ENCODE data around the gene HEBP2. TPM values are rescaled to one million over a fixed set of nuclear protein-coding genes. Genes with fewer than 3 reads are reported as not detected.

The HEBP2 gene
- total and polyA plus RNA-seq, 2 experiments from 2014 or later = 25.6 to 118 TPM

- DNase-seq (ENCODE audit: low spot score) = no peak
- H3K4me1 ChIP-seq (ENCODE audit: insufficient read depth) = peaks cover 25% of the 10 kb centered on the region
- no peaks in the 10 kb centered on the region for H4K20me1 ChIP-seq (replicated peaks; ENCODE audit: insufficient read depth)
- no peak overlapping the region for H3K27ac ChIP-seq (ENCODE audit: low read depth)
- peaks cover under 1% of the 10 kb centered on the region for H3K27me3 Mint-ChIP-seq (ENCODE audit: insufficient read depth, low read depth, poor library complexity)
- H3K27ac Mint-ChIP-seq = no peak overlapping the region
- no peak for ATAC-seq
- no peaks in the 10 kb centered on the region for H3K27me3 ChIP-seq (ENCODE audit: insufficient read depth)
- H2AFZ ChIP-seq = 0 out of 2 replicates have a peak overlapping the region, but pooled peaks have one; percentile 15
- H3K4me3 Mint-ChIP-seq = no peak overlapping the region
- no peaks in the 10 kb centered on the region for H3K36me3 ChIP-seq (ENCODE audit: insufficient read depth)
- no peak overlapping the region for H3K4me3 ChIP-seq
- TF ChIP-seq EZH2phosphoT487 (IDR thresholded peaks at IDR 0.05; ENCODE audit: unreplicated experiment) = no peak
- TF ChIP-seq CTCF (conservative IDR thresholded peaks at IDR 0.05; ENCODE audit: low read depth in 2 of 2) = no peak
- TF ChIP-seq ZNF331 (CRISPR knock-in tag; IDR thresholded peaks at IDR 0.05; ENCODE audit: low read depth) = no peak
- TF ChIP-seq EZH2 (IDR thresholded peaks at IDR 0.05; ENCODE audit: low read depth, unreplicated experiment) = no peak
- no peak for TF ChIP-seq STAT1 (IDR thresholded peaks at IDR 0.05; ENCODE audit: unreplicated experiment)
- TF ChIP-seq, protein P1, sequence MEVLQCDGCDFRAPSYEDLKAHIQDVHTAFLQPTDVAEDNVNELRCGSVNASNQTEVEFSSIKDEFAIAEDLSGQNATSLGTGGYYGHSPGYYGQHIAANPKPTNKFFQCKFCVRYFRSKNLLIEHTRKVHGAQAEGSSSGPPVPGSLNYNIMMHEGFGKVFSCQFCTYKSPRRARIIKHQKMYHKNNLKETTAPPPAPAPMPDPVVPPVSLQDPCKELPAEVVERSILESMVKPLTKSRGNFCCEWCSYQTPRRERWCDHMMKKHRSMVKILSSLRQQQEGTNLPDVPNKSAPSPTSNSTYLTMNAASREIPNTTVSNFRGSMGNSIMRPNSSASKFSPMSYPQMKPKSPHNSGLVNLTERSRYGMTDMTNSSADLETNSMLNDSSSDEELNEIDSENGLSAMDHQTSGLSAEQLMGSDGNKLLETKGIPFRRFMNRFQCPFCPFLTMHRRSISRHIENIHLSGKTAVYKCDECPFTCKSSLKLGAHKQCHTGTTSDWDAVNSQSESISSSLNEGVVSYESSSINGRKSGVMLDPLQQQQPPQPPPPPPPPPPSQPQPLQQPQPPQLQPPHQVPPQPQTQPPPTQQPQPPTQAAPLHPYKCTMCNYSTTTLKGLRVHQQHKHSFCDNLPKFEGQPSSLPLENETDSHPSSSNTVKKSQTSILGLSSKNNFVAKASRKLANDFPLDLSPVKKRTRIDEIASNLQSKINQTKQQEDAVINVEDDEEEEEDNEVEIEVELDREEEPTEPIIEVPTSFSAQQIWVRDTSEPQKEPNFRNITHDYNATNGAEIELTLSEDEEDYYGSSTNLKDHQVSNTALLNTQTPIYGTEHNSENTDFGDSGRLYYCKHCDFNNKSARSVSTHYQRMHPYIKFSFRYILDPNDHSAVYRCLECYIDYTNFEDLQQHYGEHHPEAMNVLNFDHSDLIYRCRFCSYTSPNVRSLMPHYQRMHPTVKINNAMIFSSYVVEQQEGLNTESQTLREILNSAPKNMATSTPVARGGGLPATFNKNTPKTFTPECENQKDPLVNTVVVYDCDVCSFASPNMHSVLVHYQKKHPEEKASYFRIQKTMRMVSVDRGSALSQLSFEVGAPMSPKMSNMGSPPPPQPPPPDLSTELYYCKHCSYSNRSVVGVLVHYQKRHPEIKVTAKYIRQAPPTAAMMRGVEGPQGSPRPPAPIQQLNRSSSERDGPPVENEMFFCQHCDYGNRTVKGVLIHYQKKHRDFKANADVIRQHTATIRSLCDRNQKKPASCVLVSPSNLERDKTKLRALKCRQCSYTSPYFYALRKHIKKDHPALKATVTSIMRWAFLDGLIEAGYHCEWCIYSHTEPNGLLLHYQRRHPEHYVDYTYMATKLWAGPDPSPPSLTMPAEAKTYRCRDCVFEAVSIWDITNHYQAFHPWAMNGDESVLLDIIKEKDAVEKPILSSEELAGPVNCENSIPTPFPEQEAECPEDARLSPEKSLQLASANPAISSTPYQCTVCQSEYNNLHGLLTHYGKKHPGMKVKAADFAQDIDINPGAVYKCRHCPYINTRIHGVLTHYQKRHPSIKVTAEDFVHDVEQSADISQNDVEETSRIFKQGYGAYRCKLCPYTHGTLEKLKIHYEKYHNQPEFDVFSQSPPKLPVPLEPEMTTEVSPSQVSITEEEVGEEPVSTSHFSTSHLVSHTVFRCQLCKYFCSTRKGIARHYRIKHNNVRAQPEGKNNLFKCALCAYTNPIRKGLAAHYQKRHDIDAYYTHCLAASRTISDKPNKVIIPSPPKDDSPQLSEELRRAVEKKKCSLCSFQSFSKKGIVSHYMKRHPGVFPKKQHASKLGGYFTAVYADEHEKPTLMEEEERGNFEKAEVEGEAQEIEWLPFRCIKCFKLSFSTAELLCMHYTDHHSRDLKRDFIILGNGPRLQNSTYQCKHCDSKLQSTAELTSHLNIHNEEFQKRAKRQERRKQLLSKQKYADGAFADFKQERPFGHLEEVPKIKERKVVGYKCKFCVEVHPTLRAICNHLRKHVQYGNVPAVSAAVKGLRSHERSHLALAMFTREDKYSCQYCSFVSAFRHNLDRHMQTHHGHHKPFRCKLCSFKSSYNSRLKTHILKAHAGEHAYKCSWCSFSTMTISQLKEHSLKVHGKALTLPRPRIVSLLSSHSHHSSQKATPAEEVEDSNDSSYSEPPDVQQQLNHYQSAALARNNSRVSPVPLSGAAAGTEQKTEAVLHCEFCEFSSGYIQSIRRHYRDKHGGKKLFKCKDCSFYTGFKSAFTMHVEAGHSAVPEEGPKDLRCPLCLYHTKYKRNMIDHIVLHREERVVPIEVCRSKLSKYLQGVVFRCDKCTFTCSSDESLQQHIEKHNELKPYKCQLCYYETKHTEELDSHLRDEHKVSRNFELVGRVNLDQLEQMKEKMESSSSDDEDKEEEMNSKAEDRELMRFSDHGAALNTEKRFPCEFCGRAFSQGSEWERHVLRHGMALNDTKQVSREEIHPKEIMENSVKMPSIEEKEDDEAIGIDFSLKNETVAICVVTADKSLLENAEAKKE (CRISPR knock-in tag; IDR thresholded peaks at IDR 0.05) = no peak
- TF ChIP-seq POLR2AphosphoS5 (IDR thresholded peaks at IDR 0.05; ENCODE audit: low read depth) = no peak
- no peak for TF ChIP-seq REST (IDR thresholded peaks at IDR 0.05; ENCODE audit: unreplicated experiment)
- TF ChIP-seq NANOG (IDR thresholded peaks at IDR 0.05; ENCODE audit: borderline replicate concordance) = no peak
- TF ChIP-seq ETS1 (IDR thresholded peaks at IDR 0.05) = no peak
- no peak for TF ChIP-seq CREB1 (CRISPR knock-in tag; IDR thresholded peaks at IDR 0.05; ENCODE audit: low read depth)
- TF ChIP-seq JUNB (IDR thresholded peaks at IDR 0.05; ENCODE audit: unreplicated experiment) = no peak
- TF ChIP-seq ZNF114 (CRISPR knock-in tag; IDR thresholded peaks at IDR 0.05) = no peak
- no peaks in the 10 kb centered on the region for H3K36me3 Mint-ChIP-seq (ENCODE audit: low read depth)
- H3K9me3 Mint-ChIP-seq = no peaks in the 10 kb centered on the region; the same call in 2 of the 3 replicates
- H3K9me2 ChIP-seq (ENCODE audit: insufficient read depth) = no peaks in the 10 kb centered on the region
- H3K4me1 Mint-ChIP-seq = peaks cover 31% of the 10 kb centered on the region
- no peaks in the 10 kb centered on the region for H3K79me2 ChIP-seq (replicated peaks; ENCODE audit: insufficient read depth)
- no peak overlapping the region for H3K4me2 ChIP-seq
- H3F3A ChIP-seq (replicated peaks; ENCODE audit: low read depth) = no peaks in the 10 kb centered on the region
Observed at GRCh38 chr6:138374815-138375214, 29.2 kb upstream of the HEBP2 start.
